NCI-H2196 treated with DMSO at 0.1 percent for 48 hours (cell line): ENCODE data around the gene TACR2.

Source experiments
- DNase-seq: peaks from one replicate; lab custom pipeline; 2025; ENCODE audit not compliant: unreplicated experiment; lab: John Stamatoyannopoulos, UW

Gene TACR2

GRCh38 chr10:69421611-69422308 lies 5.0 kb upstream of the TACR2 start:
- peak; percentile 48 for DNase-seq

GRCh38 chr10:69419744-69420126 lies 3.0 kb upstream of the TACR2 start:
- no peak for DNase-seq

GRCh38 chr10:69419096-69419743 lies 2.5 kb upstream of the TACR2 start:
- no peak for DNase-seq

- no peak for DNase-seq
Observed at GRCh38 chr10:69418052-69418752, 1.5 kb upstream of the TACR2 start.

GRCh38 chr10:69417542-69417941 lies 824 bp upstream of the TACR2 start:
- no peak for DNase-seq

GRCh38 chr10:69415951-69416350 lies 767 bp downstream of the TACR2 start:
- DNase-seq: no peak

GRCh38 chr10:69415049-69415448 lies 1.7 kb downstream of the TACR2 start:
- DNase-seq: no peak

- DNase-seq: no peak
Observed at GRCh38 chr10:69414036-69415018, 2.4 kb downstream of the TACR2 start.

GRCh38 chr10:69413221-69413865 lies 3.4 kb downstream of the TACR2 start:
- no peak for DNase-seq

- DNase-seq: no peak
Observed at GRCh38 chr10:69412232-69412790, 4.4 kb downstream of the TACR2 start.

- no peak for DNase-seq
Observed at GRCh38 chr10:69411476-69411875, 5.2 kb downstream of the TACR2 start.

- DNase-seq: no peak
Observed at GRCh38 chr10:69410487-69410886, 6.2 kb downstream of the TACR2 start.

GRCh38 chr10:69409968-69410367 lies 6.8 kb downstream of the TACR2 start:
- no peak for DNase-seq

GRCh38 chr10:69409176-69409495 lies 7.6 kb downstream of the TACR2 start:
- DNase-seq: peak; percentile 47

- DNase-seq: peak; percentile 73
Observed at GRCh38 chr10:69408318-69409175, 8.2 kb downstream of the TACR2 start.

- no peak for DNase-seq
Observed at GRCh38 chr10:69407621-69408301, 9.0 kb downstream of the TACR2 start.

- DNase-seq: no peak
Observed at GRCh38 chr10:69406816-69407580, 9.7 kb downstream of the TACR2 start.

GRCh38 chr10:69406302-69406811 lies 10.4 kb downstream of the TACR2 start:
- DNase-seq: no peak
